ENCODE measurements around the gene METAP2. TPM values are rescaled to one million over a fixed set of nuclear protein-coding genes. Genes with fewer than 3 reads are reported as not detected.

METAP2 gene
- total RNA-seq, 2 donors from 2014 or later, result 38.2 to 55.0 TPM

- WGBS, 2 donors, result 95 to 96% methylated on average over 4 of the region's 4 CpGs
- no peak overlapping the region for H3K4me3 ChIP-seq
- ATAC-seq (no peak), DNase-seq (no peak)
- no peaks in the 10 kb centered on the region for H3K27me3 ChIP-seq
- no peak overlapping the region for H3K27ac ChIP-seq
- peaks cover 10% of the 10 kb centered on the region for H3K4me1 ChIP-seq
- H3K36me3 ChIP-seq (replicated peaks in 1 of 2; ENCODE audit: insufficient read depth in 1 of 2, low read depth in 2 of 2), result peaks cover 0 to 17% of the 10 kb centered on the region in 2 donors
- TF ChIP-seq, protein P1, sequence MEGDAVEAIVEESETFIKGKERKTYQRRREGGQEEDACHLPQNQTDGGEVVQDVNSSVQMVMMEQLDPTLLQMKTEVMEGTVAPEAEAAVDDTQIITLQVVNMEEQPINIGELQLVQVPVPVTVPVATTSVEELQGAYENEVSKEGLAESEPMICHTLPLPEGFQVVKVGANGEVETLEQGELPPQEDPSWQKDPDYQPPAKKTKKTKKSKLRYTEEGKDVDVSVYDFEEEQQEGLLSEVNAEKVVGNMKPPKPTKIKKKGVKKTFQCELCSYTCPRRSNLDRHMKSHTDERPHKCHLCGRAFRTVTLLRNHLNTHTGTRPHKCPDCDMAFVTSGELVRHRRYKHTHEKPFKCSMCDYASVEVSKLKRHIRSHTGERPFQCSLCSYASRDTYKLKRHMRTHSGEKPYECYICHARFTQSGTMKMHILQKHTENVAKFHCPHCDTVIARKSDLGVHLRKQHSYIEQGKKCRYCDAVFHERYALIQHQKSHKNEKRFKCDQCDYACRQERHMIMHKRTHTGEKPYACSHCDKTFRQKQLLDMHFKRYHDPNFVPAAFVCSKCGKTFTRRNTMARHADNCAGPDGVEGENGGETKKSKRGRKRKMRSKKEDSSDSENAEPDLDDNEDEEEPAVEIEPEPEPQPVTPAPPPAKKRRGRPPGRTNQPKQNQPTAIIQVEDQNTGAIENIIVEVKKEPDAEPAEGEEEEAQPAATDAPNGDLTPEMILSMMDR (IDR thresholded peaks at IDR 0.05), result no peak
- no peak for TF ChIP-seq POLR2A (IDR thresholded peaks at IDR 0.05)
- H3K9me3 ChIP-seq, result peaks cover 0 to 5% (median 0%) of the 10 kb centered on the region in 3 donors
- intact Hi-C loops (cut with DNase I), result no loop called here
These were observed 23.1 kb downstream of the METAP2 start for GRCh38 chr12:95497031-95497430.

DNA sequence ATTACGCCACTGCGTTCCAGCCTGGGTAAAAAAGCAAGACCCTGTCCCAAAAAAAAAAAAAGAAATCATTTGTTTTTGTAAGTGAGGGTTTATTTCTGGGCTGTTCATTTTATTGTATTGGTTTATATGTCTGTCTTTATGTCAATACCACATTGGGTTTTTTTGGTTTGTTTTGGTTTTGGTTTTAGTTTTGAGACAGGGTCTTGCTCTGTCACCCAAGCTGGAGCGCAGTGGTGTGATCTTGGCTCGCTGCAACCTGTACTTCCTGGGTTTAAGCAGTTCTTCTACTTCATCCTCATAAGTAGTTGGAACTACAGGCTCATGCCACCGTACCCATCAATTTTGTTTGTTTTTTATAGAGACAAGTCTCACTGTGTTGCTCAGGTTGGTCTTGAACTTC, 25.0 kb downstream of the METAP2 start:
- no peak overlapping the region for H3K27ac ChIP-seq
- peaks cover 0 to 5% (median 0%) of the 10 kb centered on the region in 3 donors for H3K9me3 ChIP-seq
- ATAC-seq (no peak), DNase-seq (no peak)
- peaks cover 0 to 17% of the 10 kb centered on the region in 2 donors for H3K36me3 ChIP-seq (replicated peaks in 1 of 2; ENCODE audit: insufficient read depth in 1 of 2, low read depth in 2 of 2)
- H3K4me1 ChIP-seq, result peaks cover 18% of the 10 kb centered on the region
- TF ChIP-seq, protein P1 (IDR thresholded peaks at IDR 0.05), result no peak
- TF ChIP-seq POLR2A (IDR thresholded peaks at IDR 0.05), result no peak
- no peak overlapping the region for H3K4me3 ChIP-seq
- WGBS, 2 donors, result 96 to 99% methylated on average over 5 of the region's 5 CpGs
- intact Hi-C loops (cut with DNase I), result no loop called here
- H3K27me3 ChIP-seq, result no peaks in the 10 kb centered on the region

DNA sequence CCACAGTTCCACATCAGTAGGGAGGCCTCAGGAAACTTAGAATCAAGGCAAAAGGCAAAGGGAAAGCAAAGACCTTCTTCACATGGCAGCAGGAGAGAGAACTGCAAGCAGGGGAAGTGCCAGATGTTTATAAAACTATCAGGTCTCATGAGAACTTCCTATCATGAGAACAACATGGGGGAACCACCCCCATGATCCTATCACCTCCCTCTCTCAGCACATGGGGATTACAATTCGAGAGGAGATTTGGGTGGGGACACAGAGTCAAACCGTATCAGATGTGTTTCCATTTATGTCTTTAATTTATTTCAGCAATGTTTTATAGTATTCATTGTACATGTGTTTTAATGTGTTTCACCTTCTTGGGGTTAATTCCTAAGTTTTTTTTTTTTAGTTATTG, 25.8 kb downstream of the METAP2 start:
- intact Hi-C loops (cut with DNase I), result no loop called here
- Histone ChIP-seq H3K4me3 (no peak overlapping the region), H3K36me3 (replicated peaks in 1 of 2; ENCODE audit: insufficient read depth in 1 of 2, low read depth in 2 of 2) (peaks cover 0 to 11% of the 10 kb centered on the region in 2 donors), H3K27me3 (no peaks in the 10 kb centered on the region), H3K9me3 (peaks cover 0 to 5% (median 0%) of the 10 kb centered on the region in 3 donors), H3K4me1 (peaks cover 25% of the 10 kb centered on the region), H3K27ac (no peak overlapping the region)
- 79 to 92% methylated on average over 2 of the region's 2 CpGs for WGBS, 2 donors
- DNase-seq (no peak), ATAC-seq (no peak)
- TF ChIP-seq, protein P1 (IDR thresholded peaks at IDR 0.05), result no peak
- TF ChIP-seq POLR2A (IDR thresholded peaks at IDR 0.05), result no peak

DNA sequence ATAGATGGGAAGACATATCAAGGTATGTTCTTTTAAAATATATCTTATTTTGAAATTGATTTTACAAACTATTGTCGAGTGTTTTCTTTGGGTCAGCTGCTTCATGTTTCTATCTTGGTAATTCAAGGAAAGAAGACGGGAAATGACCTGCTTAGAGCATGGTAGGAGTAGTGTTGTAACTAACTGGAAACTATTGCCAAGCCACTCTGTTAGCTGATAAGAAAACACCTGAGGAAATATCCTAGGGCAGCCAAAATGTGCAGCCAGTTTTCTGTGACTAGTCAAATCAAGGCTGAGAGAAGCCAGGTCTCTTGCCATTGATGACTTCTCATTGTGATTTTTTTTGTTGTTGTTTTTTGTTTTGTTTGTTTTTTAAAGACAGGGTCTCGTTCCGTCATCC, 30.2 kb downstream of the METAP2 start:
- ATAC-seq, result peak; percentile 71
- H3K4me1 ChIP-seq, result peaks cover 16% of the 10 kb centered on the region
- H3K27ac ChIP-seq, result peak overlapping the region in 1 of 4 donors; percentile 60
- no peaks in the 10 kb centered on the region for H3K27me3 ChIP-seq
- intact Hi-C loops (cut with DNase I), result no loop called here
- TF ChIP-seq, protein P1 (IDR thresholded peaks at IDR 0.05), result no peak
- TF ChIP-seq POLR2A (IDR thresholded peaks at IDR 0.05), result no peak
- H3K4me3 ChIP-seq, result no peak overlapping the region
- peaks cover 0 to 10% of the 10 kb centered on the region in 2 donors for H3K36me3 ChIP-seq (replicated peaks in 1 of 2; ENCODE audit: insufficient read depth in 1 of 2, low read depth in 2 of 2)
- peaks cover 0 to 3% (median 0%) of the 10 kb centered on the region in 3 donors for H3K9me3 ChIP-seq
- WGBS, 2 donors, result 54 to 55% methylated on average over 4 of the region's 4 CpGs
- DNase-seq, result peak; percentile 16 to 55 (median 28)

- Histone ChIP-seq H3K27me3 (no peaks in the 10 kb centered on the region), H3K27ac (no peak overlapping the region), H3K9me3 (no peaks in the 10 kb centered on the region), H3K36me3 (replicated peaks in 1 of 2; ENCODE audit: insufficient read depth in 1 of 2, low read depth in 2 of 2) (peaks cover 0 to 11% of the 10 kb centered on the region in 2 donors), H3K4me3 (no peak overlapping the region), H3K4me1 (peaks cover 16% of the 10 kb centered on the region)
- WGBS, 2 donors, result 94 to 95% methylated on average over 5 of the region's 5 CpGs
- no peak for DNase-seq
- intact Hi-C loops (cut with DNase I), result no loop called here
- ATAC-seq, result no peak
- no peak for TF ChIP-seq POLR2A (IDR thresholded peaks at IDR 0.05)
- TF ChIP-seq, protein P1 (IDR thresholded peaks at IDR 0.05), result no peak
These were observed 31.1 kb downstream of the METAP2 start for GRCh38 chr12:95505039-95505438.
